Neural crest cell (in vitro differentiated cells): Measurements from ENCODE around the gene THOC1. TPM values are rescaled to one million over a fixed set of nuclear protein-coding genes. Genes with fewer than 3 reads are reported as not detected.
"Not testable (repeated sequence)": the region's sequence is repeated elsewhere in the genome, so short reads cannot be mapped to it uniquely, and the experiment has no call there.

Experiments
- DNase-seq: peaks from one replicate; pipeline ENCODE4 v3.0.0; 2021; ENCODE audit warnings: low read depth, mixed read lengths, low spot score
- H3K27ac Mint-ChIP-seq: one replicate; pipeline ENCODE4 v1.8.0; 2021; ENCODE audit warnings: mild to moderate bottlenecking, mixed read lengths; ENCODE audit not compliant: unreplicated experiment
- H3K27me3 Mint-ChIP-seq: 2 replicates; pipeline ENCODE4 v1.8.0; 2021; ENCODE audit warnings: low read depth, mild to moderate bottlenecking, mixed read lengths
- H3K36me3 Mint-ChIP-seq: 2 replicates; pipeline ENCODE4 v1.8.0; 2021; ENCODE audit warnings: low read depth, mild to moderate bottlenecking, mixed read lengths
- H3K4me1 Mint-ChIP-seq: 2 replicates; pipeline ENCODE4 v1.8.0; 2021; ENCODE audit warnings: mixed read lengths
- H3K4me3 Mint-ChIP-seq: one replicate; pipeline ENCODE4 v1.8.0; 2021; ENCODE audit warnings: mild to moderate bottlenecking, mixed read lengths
- H3K9me3 Mint-ChIP-seq: 2 replicates; pipeline ENCODE4 v1.8.0; 2021; ENCODE audit warnings: mixed read lengths
- total RNA-seq: library from RNA; stranded (reverse); gene quantifications from 2 replicates; pipeline ENCODE4 v1.2.1, GENCODE V29; 2021
- TF ChIP-seq, protein P1 (sequence below): fragments of 200-600 bp; sonication (generic); conservative IDR thresholded peaks from 2 replicates; pipeline ENCODE4 v1.5.0; 2021; ENCODE audit warnings: antibody characterized with exemption, mild to moderate bottlenecking

The THOC1 gene
- total RNA-seq, 1 donor from 2014 or later: 77.5 TPM

- H3K4me3 Mint-ChIP-seq: no peak overlapping the region
- DNase-seq: no peak
- H3K9me3 Mint-ChIP-seq: peaks cover 4% of the 10 kb centered on the region
- TF ChIP-seq, protein P1, sequence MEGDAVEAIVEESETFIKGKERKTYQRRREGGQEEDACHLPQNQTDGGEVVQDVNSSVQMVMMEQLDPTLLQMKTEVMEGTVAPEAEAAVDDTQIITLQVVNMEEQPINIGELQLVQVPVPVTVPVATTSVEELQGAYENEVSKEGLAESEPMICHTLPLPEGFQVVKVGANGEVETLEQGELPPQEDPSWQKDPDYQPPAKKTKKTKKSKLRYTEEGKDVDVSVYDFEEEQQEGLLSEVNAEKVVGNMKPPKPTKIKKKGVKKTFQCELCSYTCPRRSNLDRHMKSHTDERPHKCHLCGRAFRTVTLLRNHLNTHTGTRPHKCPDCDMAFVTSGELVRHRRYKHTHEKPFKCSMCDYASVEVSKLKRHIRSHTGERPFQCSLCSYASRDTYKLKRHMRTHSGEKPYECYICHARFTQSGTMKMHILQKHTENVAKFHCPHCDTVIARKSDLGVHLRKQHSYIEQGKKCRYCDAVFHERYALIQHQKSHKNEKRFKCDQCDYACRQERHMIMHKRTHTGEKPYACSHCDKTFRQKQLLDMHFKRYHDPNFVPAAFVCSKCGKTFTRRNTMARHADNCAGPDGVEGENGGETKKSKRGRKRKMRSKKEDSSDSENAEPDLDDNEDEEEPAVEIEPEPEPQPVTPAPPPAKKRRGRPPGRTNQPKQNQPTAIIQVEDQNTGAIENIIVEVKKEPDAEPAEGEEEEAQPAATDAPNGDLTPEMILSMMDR: no peak
- H3K27me3 Mint-ChIP-seq: no peaks in the 10 kb centered on the region
- no peaks in the 10 kb centered on the region for H3K36me3 Mint-ChIP-seq
- peaks cover 25% of the 10 kb centered on the region for H3K4me1 Mint-ChIP-seq
- H3K27ac Mint-ChIP-seq: no peak overlapping the region
Observed at GRCh38 chr18:310042-310441, 42.2 kb upstream of the THOC1 start.

DNA sequence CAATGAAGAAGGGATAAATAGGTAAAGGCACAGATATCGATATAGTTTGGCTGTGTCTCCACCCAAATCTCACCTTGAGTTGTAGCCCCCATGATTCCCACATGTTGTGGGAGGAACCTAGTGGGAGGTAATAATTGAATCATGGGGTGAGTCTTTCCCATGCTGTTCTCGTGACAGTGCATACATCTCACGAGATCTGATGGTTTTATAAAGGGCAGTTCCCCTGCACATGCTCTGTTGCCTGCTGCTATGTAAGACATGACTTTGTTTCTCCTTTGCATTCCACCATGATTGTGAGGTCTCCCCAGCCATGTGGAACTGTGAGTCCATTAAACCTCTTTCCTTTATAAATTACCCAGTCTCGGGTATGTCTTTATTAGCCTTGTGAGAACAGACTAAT, 40.2 kb upstream of the THOC1 start:
- H3K36me3 Mint-ChIP-seq, DNase-seq, H3K9me3 Mint-ChIP-seq, H3K27me3 Mint-ChIP-seq, H3K27ac Mint-ChIP-seq, H3K4me3 Mint-ChIP-seq: not testable (repeated sequence)
- H3K4me1 Mint-ChIP-seq: peaks cover 18% of the 10 kb centered on the region

DNA sequence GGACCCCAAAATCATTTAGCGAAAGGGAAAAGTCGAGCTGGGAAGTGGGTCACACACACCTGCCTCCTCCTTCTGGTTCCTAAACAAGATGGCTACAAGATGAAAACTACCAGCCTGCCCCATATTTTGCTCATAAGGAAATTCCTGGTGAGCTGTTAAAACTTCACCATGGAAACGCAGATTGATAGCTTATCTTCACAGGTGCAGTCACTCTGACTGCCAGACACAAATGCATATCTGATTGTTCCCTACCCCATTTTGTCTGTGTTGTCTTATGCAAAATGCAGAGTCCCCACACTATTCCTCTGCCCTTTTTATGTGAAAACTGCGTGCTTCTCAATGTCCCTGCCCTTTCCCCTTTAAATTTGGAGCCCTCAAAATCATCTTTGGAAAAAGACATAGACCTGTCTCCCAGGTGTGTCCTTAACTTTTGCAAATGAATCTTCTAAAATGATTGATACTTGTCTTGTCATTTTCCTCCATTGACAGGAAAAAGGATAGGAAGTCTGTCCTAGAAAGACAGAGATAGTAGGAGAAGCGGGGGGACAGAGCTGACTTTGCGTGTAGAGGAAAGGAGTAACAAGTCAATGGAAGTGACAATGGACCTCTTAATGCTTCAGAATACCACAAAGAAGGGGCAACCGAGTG, 38.9 kb upstream of the THOC1 start:
- Mint-ChIP-seq H3K36me3 (no peaks in the 10 kb centered on the region), H3K9me3 (peaks cover 4% of the 10 kb centered on the region), H3K27ac (no peak overlapping the region), H3K27me3 (no peaks in the 10 kb centered on the region), H3K4me3 (no peak overlapping the region), H3K4me1 (peaks cover 17% of the 10 kb centered on the region)
- TF ChIP-seq, protein P1: no peak
- no peak for DNase-seq

- Mint-ChIP-seq H3K4me1 (peaks cover 13% of the 10 kb centered on the region), H3K36me3 (no peaks in the 10 kb centered on the region), H3K27me3 (no peaks in the 10 kb centered on the region), H3K9me3 (no peaks in the 10 kb centered on the region), H3K4me3 (no peak overlapping the region), H3K27ac (no peak overlapping the region)
- no peak for DNase-seq
- TF ChIP-seq, protein P1: no peak
Observed at GRCh38 chr18:305003-305501, 37.2 kb upstream of the THOC1 start.

GRCh38 chr18:303607-304006, 35.8 kb upstream of the THOC1 start:
- Mint-ChIP-seq H3K27me3 (no peaks in the 10 kb centered on the region), H3K4me1 (peaks cover 13% of the 10 kb centered on the region), H3K4me3 (no peak overlapping the region), H3K27ac (no peak overlapping the region), H3K9me3 (no peaks in the 10 kb centered on the region), H3K36me3 (no peaks in the 10 kb centered on the region)
- DNase-seq: no peak
- TF ChIP-seq, protein P1: no peak

- Mint-ChIP-seq H3K9me3 (no peaks in the 10 kb centered on the region), H3K27ac (no peak overlapping the region), H3K36me3 (no peaks in the 10 kb centered on the region), H3K4me3 (no peak overlapping the region), H3K27me3 (no peaks in the 10 kb centered on the region), H3K4me1 (peaks cover 13% of the 10 kb centered on the region)
- TF ChIP-seq, protein P1: no peak
- DNase-seq: no peak
Observed at GRCh38 chr18:303011-303410, 35.2 kb upstream of the THOC1 start.
